ENCODE data around the gene RTRAF. TPM values are rescaled to one million over a fixed set of nuclear protein-coding genes. Genes with fewer than 3 reads are reported as not detected.

Gene RTRAF
- polyA plus RNA-seq, 1 of the 3 experiments (the other 2 are of a cell fraction) = 43.6 TPM

DNA sequence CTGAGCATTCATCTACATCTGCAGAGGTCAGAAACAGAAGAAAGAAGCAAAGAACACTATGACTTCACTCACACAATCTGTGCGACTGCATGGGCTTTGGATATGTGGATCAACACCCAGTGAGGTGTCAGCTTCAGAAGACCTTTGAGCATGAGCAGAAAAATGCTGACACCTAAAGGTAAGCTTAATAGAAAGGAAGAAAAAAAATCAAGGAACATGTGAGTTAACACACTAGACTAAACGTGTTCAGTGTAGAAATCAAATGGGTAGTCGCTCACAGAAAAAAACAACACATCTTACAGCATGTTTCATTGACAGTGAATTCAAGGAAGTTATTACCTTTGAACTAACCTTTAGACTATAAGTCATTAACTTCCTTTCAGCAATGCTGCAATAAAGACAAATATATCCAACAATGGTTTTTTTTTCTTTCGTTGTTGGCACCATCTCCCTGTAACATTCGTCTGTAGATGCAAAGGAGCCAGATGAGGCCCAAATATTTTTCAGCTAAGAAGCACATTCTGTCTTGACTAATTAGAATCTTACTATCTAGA, 30.9 kb downstream of the RTRAF start:
- H3K27me3 ChIP-seq (ENCODE audit: insufficient read depth) = no peaks in the 10 kb centered on the region
- no peaks in the 10 kb centered on the region for H3K79me2 ChIP-seq (ENCODE audit: insufficient read depth)
- POLR2A ChIA-PET = no interaction called here
- no peaks in the 10 kb centered on the region for H4K20me1 ChIP-seq (ENCODE audit: insufficient read depth)
- no peak overlapping the region for H3K27ac ChIP-seq (ENCODE audit: low read depth in 2 of 2, low read length in 1 of 2)
- no peak overlapping the region for H3K4me2 ChIP-seq
- TF ChIP-seq, protein P1, sequence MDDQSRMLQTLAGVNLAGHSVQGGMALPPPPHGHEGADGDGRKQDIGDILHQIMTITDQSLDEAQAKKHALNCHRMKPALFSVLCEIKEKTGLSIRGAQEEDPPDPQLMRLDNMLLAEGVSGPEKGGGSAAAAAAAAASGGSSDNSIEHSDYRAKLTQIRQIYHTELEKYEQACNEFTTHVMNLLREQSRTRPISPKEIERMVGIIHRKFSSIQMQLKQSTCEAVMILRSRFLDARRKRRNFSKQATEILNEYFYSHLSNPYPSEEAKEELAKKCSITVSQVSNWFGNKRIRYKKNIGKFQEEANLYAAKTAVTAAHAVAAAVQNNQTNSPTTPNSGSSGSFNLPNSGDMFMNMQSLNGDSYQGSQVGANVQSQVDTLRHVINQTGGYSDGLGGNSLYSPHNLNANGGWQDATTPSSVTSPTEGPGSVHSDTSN (IDR thresholded peaks at IDR 0.05) = no peak
- TF ChIP-seq MEF2A (IDR thresholded peaks at IDR 0.05; ENCODE audit: borderline replicate concordance, low read depth) (no peak), RAD21 (IDR thresholded peaks at IDR 0.05; ENCODE audit: low read length) (no peak), USF1 (IDR thresholded peaks at IDR 0.05; ENCODE audit: borderline replicate concordance, low read depth) (no peak), FOXM1 (IDR thresholded peaks at IDR 0.05; ENCODE audit: low read depth) (no peak)
- peaks cover 7 to 22% of the 10 kb centered on the region in 2 experiments; a peak in 3 of 4 replicates for H3K4me1 ChIP-seq (ENCODE audit: control insufficient read depth in 1 of 2, insufficient read depth in 2 of 2, low read depth in 1 of 2, low read length in 1 of 2)
- no peaks in the 10 kb centered on the region for H3K9me2 ChIP-seq
- WGBS (ENCODE audit: low lambda C conversion rate) = 89% methylated on average over 5 of the region's 5 CpGs
- H2AFZ ChIP-seq (ENCODE audit: low read depth) = no peak overlapping the region
- no peak overlapping the region for H3K4me3 ChIP-seq (ENCODE audit: low read depth in 2 of 2, low read length in 1 of 2)
- H3F3A ChIP-seq (replicated peaks; ENCODE audit: insufficient read depth) = peaks cover 16% of the 10 kb centered on the region
- H3K36me3 ChIP-seq (replicated peaks in 1 of 2; ENCODE audit: control insufficient read depth in 1 of 2, insufficient read depth in 2 of 2, low read length in 1 of 2) = peaks cover 0 to 9% of the 10 kb centered on the region in 2 experiments
- no peaks in the 10 kb centered on the region; the same call in 1 of the 2 replicates for H3K9me3 ChIP-seq
- CTCF ChIA-PET = interaction anchor here (1.2 to 1.3 kb wide), 2 partner anchors 13 to 112 kb away, joined by 3 to 4 read pairs; no protein-coding TSS in a partner anchor
- H3K9ac ChIP-seq = no peak overlapping the region
- no peak for DNase-seq

- Histone ChIP-seq H3K27me3 (ENCODE audit: insufficient read depth) (no peaks in the 10 kb centered on the region), H3K4me2 (no peak overlapping the region), H2AFZ (ENCODE audit: low read depth) (no peak overlapping the region), H3K9ac (no peak overlapping the region), H3F3A (replicated peaks; ENCODE audit: insufficient read depth) (peaks cover 23% of the 10 kb centered on the region), H3K36me3 (replicated peaks in 1 of 2; ENCODE audit: control insufficient read depth in 1 of 2, insufficient read depth in 2 of 2, low read length in 1 of 2) (peaks cover 0 to 9% of the 10 kb centered on the region in 2 experiments), H3K27ac (ENCODE audit: low read depth in 2 of 2, low read length in 1 of 2) (no peak overlapping the region), H3K4me3 (ENCODE audit: low read depth in 2 of 2, low read length in 1 of 2) (no peak overlapping the region), H4K20me1 (ENCODE audit: insufficient read depth) (no peaks in the 10 kb centered on the region), H3K9me2 (no peaks in the 10 kb centered on the region), H3K79me2 (ENCODE audit: insufficient read depth) (no peaks in the 10 kb centered on the region), H3K4me1 (ENCODE audit: control insufficient read depth in 1 of 2, insufficient read depth in 2 of 2, low read depth in 1 of 2, low read length in 1 of 2) (peaks cover 4 to 28% of the 10 kb centered on the region in 2 experiments; a peak in 3 of 4 replicates), H3K9me3 (no peaks in the 10 kb centered on the region; the same call in 1 of the 2 replicates)
- CTCF ChIA-PET = interaction anchor here (1.3 kb wide), 1 partner anchor 111 kb away, joined by 4 read pairs; no protein-coding TSS in a partner anchor
- POLR2A ChIA-PET = no interaction called here
- 92% methylated on average over 7 of the region's 7 CpGs for WGBS (ENCODE audit: low lambda C conversion rate)
- TF ChIP-seq ZBTB33 (IDR thresholded peaks at IDR 0.05; ENCODE audit: borderline replicate concordance, low read depth) (no peak), FOXM1 (IDR thresholded peaks at IDR 0.05; ENCODE audit: low read depth) (no peak), GABPA (IDR thresholded peaks at IDR 0.05; ENCODE audit: low read depth) (no peak), RXRA (IDR thresholded peaks at IDR 0.05; ENCODE audit: borderline replicate concordance, low read depth) (no peak), RFX5 (IDR thresholded peaks at IDR 0.05; ENCODE audit: low read length) (no peak), YY1 (IDR thresholded peaks at IDR 0.05; ENCODE audit: low read depth) (no peak), USF2 (IDR thresholded peaks at IDR 0.05; ENCODE audit: borderline replicate concordance, low read depth, low read length) (no peak), POLR2AphosphoS5 (IDR thresholded peaks at IDR 0.05; ENCODE audit: low read depth, low read length) (no peak)
- TF ChIP-seq, protein P2, sequence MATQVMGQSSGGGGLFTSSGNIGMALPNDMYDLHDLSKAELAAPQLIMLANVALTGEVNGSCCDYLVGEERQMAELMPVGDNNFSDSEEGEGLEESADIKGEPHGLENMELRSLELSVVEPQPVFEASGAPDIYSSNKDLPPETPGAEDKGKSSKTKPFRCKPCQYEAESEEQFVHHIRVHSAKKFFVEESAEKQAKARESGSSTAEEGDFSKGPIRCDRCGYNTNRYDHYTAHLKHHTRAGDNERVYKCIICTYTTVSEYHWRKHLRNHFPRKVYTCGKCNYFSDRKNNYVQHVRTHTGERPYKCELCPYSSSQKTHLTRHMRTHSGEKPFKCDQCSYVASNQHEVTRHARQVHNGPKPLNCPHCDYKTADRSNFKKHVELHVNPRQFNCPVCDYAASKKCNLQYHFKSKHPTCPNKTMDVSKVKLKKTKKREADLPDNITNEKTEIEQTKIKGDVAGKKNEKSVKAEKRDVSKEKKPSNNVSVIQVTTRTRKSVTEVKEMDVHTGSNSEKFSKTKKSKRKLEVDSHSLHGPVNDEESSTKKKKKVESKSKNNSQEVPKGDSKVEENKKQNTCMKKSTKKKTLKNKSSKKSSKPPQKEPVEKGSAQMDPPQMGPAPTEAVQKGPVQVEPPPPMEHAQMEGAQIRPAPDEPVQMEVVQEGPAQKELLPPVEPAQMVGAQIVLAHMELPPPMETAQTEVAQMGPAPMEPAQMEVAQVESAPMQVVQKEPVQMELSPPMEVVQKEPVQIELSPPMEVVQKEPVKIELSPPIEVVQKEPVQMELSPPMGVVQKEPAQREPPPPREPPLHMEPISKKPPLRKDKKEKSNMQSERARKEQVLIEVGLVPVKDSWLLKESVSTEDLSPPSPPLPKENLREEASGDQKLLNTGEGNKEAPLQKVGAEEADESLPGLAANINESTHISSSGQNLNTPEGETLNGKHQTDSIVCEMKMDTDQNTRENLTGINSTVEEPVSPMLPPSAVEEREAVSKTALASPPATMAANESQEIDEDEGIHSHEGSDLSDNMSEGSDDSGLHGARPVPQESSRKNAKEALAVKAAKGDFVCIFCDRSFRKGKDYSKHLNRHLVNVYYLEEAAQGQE (IDR thresholded peaks at IDR 0.05; ENCODE audit: low read depth, low read length) = no peak
- no peak for DNase-seq
Measured at GRCh38 chr14:52020866-52021717, 31.7 kb downstream of the RTRAF start.

All from SK-N-SH (cell line).